Neural progenitor cell (in vitro differentiated cells): Measurements from ENCODE around the gene MAP3K3. TPM values are rescaled to one million over a fixed set of nuclear protein-coding genes. Genes with fewer than 3 reads are reported as not detected.

Experiments
- DNase-seq: peaks from one replicate; pipeline ENCODE4 v3.0.0-alpha.2; 2016; ENCODE audit warnings: low spot score
- H2AFZ ChIP-seq: fragments of 200-600 bp; sonication (generic); replicated peaks from 2 replicates; pipeline ENCODE4 v1.6.1; 2016; ENCODE audit warnings: antibody characterized with exemption
- H3F3A ChIP-seq: fragments of 200-600 bp; sonication (generic); 2 replicates; pipeline ENCODE4 v1.6.1; 2016; ENCODE audit warnings: antibody characterized with exemption, low read depth
- H3K27ac ChIP-seq: fragments of 200-600 bp; sonication (generic); 2 replicates; pipeline ENCODE4 v1.5.1; 2016; ENCODE audit warnings: mild to moderate bottlenecking
- H3K27me3 ChIP-seq: fragments of 200-600 bp; sonication (generic); 2 replicates; pipeline ENCODE4 v1.6.1; 2016; ENCODE audit warnings: mild to moderate bottlenecking, moderate library complexity
- H3K36me3 ChIP-seq: fragments of 200-600 bp; sonication (generic); 2 replicates; pipeline ENCODE4 v1.5.1; 2016
- H3K4me1 ChIP-seq: fragments of 200-600 bp; sonication (generic); 2 replicates; pipeline ENCODE4 v1.6.1; 2016; ENCODE audit warnings: mixed run types
- H3K4me2 ChIP-seq: fragments of 200-600 bp; sonication (generic); 2 replicates; pipeline ENCODE4 v1.6.1; 2016
- H3K4me3 ChIP-seq: fragments of 200-600 bp; sonication (generic); 2 replicates; pipeline ENCODE4 v1.5.1; 2016
- H3K79me2 ChIP-seq: fragments of 200-600 bp; sonication (generic); 2 replicates; pipeline ENCODE4 v1.6.1; 2016; ENCODE audit warnings: low read depth
- H3K9ac ChIP-seq: fragments of 200-600 bp; sonication (generic); 2 replicates; pipeline ENCODE4 v1.6.1; 2016
- H3K9me3 ChIP-seq: fragments of 200-600 bp; sonication (generic); 2 replicates; pipeline ENCODE4 v1.5.1; 2016; ENCODE audit warnings: low read depth
- H4K20me1 ChIP-seq: fragments of 200-600 bp; sonication (generic); 2 replicates; pipeline ENCODE4 v1.6.1; 2016; ENCODE audit warnings: low read depth
- H3K27ac Mint-ChIP-seq: 3 replicates; pipeline ENCODE4 v1.8.0; 2021; ENCODE audit warnings: mixed read lengths
- H3K27me3 Mint-ChIP-seq: 2 replicates; pipeline ENCODE4 v1.8.0; 2022; ENCODE audit warnings: low read depth, mild to moderate bottlenecking, inconsistent platforms, moderate library complexity, mixed read lengths; ENCODE audit not compliant: insufficient read depth
- H3K36me3 Mint-ChIP-seq: 3 replicates; pipeline ENCODE4 v1.8.0; 2021; ENCODE audit warnings: mixed read lengths
- H3K4me1 Mint-ChIP-seq: 3 replicates; pipeline ENCODE4 v1.8.0; 2021; ENCODE audit warnings: mixed read lengths
- H3K4me3 Mint-ChIP-seq: 3 replicates; pipeline ENCODE4 v1.8.0; 2021; ENCODE audit warnings: mild to moderate bottlenecking, moderate library complexity, mixed read lengths
- H3K9me3 Mint-ChIP-seq: 3 replicates; pipeline ENCODE4 v1.8.0; 2020; ENCODE audit warnings: mixed read lengths
- EZH2 ChIP-seq: fragments of 200-600 bp; sonication (generic); IDR thresholded peaks from 2 replicates; pipeline ENCODE4 v1.6.1; 2017; ENCODE audit warnings: antibody characterized with exemption, mild to moderate bottlenecking, moderate library complexity
- EZH2phosphoT487 ChIP-seq: fragments of 200-600 bp; sonication (generic); IDR thresholded peaks from 2 replicates; pipeline ENCODE4 v1.6.1; 2017; ENCODE audit warnings: antibody characterized with exemption
- total RNA-seq: library from RNA; depleted of rRNA; stranded (reverse); fragments of >200 nt; gene quantifications from 2 replicates; pipeline ENCODE4 v1.2.3, GENCODE V29; 2015; ENCODE audit warnings: low replicate concordance
- TF ChIP-seq, protein P1 (sequence below): fragments of 200-600 bp; sonication (generic); IDR thresholded peaks from 2 replicates; pipeline ENCODE4 v1.5.1; 2017; ENCODE audit warnings: antibody characterized with exemption, mild to moderate bottlenecking

MAP3K3 gene
- total RNA-seq, 1 donor from 2014 or later, result 21.6 TPM

DNA sequence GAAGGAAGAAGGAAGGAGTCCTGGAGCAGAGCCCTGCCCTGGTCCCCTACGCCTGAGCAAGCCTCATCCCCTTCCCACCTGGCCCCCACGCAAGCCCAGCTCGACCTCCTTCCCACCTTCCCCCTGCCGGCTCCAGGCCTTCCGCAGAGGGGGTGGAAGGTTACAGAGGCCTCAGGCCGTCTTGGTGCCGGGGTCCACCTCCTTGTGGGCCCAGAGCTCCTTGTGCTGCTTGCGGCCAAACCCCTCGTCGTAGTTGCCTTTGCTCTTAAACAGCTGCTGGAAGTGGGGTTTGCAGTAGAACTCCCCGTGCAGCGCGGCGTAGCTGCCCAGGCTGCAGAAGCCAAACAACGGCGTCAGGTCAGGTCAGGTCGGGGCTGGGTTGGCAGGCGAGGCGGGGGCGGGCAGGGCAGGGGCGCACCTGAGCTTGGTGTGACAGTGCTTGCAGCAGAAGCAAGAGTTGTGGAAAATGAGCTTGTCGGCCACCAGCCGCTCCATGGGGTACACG, 76.2 kb downstream of the MAP3K3 start:
- Mint-ChIP-seq H3K4me1 (peaks cover 15% of the 10 kb centered on the region), H3K36me3 (peaks cover 13% of the 10 kb centered on the region), H3K27me3 (peaks cover 12% of the 10 kb centered on the region), H3K4me3 (peak overlapping the region; percentile 84), H3K27ac (no peak overlapping the region), H3K9me3 (no peaks in the 10 kb centered on the region)
- no peaks in the 10 kb centered on the region for H3K36me3 ChIP-seq
- no peak overlapping the region for H3K9ac ChIP-seq
- H4K20me1 ChIP-seq, result peaks cover 53% of the 10 kb centered on the region
- no peaks in the 10 kb centered on the region for H3K9me3 ChIP-seq
- no peaks in the 10 kb centered on the region for H3K79me2 ChIP-seq
- peak overlapping the region; percentile 98 for H3K4me2 ChIP-seq
- DNase-seq, result no peak
- peaks cover 12% of the 10 kb centered on the region for H3K27me3 ChIP-seq
- H3K4me1 ChIP-seq, result peaks cover 11% of the 10 kb centered on the region
- H3K4me3 ChIP-seq, result peak overlapping the region; percentile 85
- TF ChIP-seq, protein P1, sequence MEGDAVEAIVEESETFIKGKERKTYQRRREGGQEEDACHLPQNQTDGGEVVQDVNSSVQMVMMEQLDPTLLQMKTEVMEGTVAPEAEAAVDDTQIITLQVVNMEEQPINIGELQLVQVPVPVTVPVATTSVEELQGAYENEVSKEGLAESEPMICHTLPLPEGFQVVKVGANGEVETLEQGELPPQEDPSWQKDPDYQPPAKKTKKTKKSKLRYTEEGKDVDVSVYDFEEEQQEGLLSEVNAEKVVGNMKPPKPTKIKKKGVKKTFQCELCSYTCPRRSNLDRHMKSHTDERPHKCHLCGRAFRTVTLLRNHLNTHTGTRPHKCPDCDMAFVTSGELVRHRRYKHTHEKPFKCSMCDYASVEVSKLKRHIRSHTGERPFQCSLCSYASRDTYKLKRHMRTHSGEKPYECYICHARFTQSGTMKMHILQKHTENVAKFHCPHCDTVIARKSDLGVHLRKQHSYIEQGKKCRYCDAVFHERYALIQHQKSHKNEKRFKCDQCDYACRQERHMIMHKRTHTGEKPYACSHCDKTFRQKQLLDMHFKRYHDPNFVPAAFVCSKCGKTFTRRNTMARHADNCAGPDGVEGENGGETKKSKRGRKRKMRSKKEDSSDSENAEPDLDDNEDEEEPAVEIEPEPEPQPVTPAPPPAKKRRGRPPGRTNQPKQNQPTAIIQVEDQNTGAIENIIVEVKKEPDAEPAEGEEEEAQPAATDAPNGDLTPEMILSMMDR, result no peak
- TF ChIP-seq EZH2phosphoT487 (no peak), EZH2 (no peak)
- H3F3A ChIP-seq, result peaks cover 47% of the 10 kb centered on the region
- no peak overlapping the region for H2AFZ ChIP-seq
- no peak overlapping the region for H3K27ac ChIP-seq

DNA sequence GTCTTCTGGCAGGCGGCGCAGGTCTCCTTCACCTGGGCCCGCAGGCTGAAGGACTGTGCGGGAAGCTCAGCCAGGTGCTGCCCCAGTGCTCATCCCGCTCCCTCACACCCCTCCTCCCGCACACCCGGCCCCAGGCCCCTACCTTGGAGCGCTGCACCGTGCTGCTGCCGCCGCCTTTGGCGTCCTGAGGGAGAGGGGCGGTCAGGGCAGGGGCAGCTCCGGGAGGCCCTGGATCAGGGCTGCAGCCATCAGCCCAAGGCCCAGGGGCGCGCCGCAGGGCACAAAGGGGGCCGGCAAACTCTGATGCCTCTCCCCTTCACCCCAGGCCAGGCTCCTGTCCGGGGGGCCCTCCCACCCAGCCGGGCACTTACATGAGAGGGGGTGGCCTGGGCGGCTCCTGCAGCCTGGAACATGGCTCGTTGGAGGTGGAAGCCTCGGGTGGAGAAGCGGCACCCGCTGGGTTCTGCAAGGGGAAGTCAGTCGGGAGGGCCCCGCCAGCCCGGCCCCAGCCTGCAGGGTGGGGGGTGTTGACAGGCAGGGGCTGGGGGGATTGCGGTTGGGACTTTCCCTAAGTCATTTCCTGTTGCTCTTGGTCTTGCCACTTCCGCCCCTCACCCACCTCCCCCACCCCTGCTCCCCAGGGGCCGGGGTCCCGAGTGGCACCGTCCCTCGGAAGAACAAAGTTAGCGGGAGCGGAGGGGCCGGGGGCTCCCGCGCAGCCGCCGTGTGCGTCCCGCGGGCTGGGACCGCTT, 76.8 kb downstream of the MAP3K3 start:
- Mint-ChIP-seq H3K27me3 (peaks cover 12% of the 10 kb centered on the region), H3K36me3 (peaks cover 17% of the 10 kb centered on the region), H3K9me3 (no peaks in the 10 kb centered on the region), H3K4me3 (peak overlapping the region; percentile 84), H3K27ac (no peak overlapping the region), H3K4me1 (peaks cover 15% of the 10 kb centered on the region)
- no peak overlapping the region for H3K27ac ChIP-seq
- no peaks in the 10 kb centered on the region for H3K36me3 ChIP-seq
- H3F3A ChIP-seq, result peaks cover 47% of the 10 kb centered on the region
- DNase-seq, result peak; percentile 46
- peaks cover 11% of the 10 kb centered on the region for H3K4me1 ChIP-seq
- H3K27me3 ChIP-seq, result peaks cover 12% of the 10 kb centered on the region
- TF ChIP-seq EZH2phosphoT487, result no peak
- no peak for TF ChIP-seq EZH2
- H4K20me1 ChIP-seq, result peaks cover 56% of the 10 kb centered on the region
- no peaks in the 10 kb centered on the region for H3K9me3 ChIP-seq
- H3K79me2 ChIP-seq, result no peaks in the 10 kb centered on the region
- peak overlapping the region; percentile 98 for H3K4me2 ChIP-seq
- H2AFZ ChIP-seq, result no peak overlapping the region
- H3K4me3 ChIP-seq, result peak overlapping the region; percentile 85
- no peak overlapping the region for H3K9ac ChIP-seq

DNA sequence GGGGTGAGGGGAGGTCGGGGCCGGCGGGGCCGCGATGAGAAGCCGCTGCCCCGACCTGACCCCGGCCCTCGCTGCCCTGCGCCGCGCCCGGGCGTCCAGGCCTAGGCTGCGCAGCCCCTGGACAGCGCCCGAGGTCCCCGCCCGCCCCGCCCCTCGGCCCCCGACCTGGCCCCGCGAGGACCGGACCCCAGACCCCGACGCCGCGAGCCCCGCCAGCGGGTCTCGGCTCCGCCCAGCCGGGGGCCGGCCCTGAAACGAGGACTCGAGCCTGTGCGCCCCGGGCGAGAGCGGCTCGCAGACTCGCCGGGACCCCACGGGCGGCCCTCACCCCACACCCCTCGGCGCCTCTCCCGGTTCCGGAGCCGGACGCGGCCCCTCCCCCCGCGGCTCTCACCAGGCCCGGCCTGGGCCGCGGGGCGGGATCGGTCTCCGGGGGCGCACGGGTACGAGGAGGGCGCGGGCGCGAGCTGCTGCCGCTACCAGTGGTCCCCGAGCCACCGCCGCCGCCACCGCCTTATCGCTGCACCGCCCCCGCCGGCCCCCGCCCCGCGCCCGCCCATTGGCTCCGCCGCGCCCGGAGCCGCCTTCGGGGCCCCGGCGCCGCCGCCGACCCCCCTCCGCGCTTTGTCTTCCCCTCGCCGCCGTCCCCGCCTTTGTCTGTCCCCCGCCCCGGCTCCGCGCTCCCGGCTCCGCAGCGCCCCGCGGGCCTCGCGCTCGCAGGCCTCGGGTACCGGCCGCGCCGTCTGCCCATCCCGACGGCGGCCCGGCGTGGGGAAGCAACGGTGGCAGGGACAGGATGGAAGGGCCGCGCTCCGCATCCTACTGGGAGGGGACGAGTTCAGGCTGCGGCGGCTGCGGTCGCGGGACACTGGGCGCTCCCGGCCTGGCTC, 77.7 kb downstream of the MAP3K3 start, which contains the start of gene LIMD2:
TSS of gene LIMD2 (minus strand) at position 488 of the 890 bp plus-strand sequence. CDS start 827 bp downstream, outside the sequence.
- peaks cover 12% of the 10 kb centered on the region for H3K27me3 Mint-ChIP-seq
- peak within 1 kb of the TSS; percentile 90 for H2AFZ ChIP-seq

More for the DNA sequence above, 77.7 kb downstream of the MAP3K3 start, which contains the start of gene LIMD2:
- H3K27ac ChIP-seq, result peak within 1 kb of the TSS; percentile 68
- no peaks in the 10 kb centered on the region for H3K9me3 ChIP-seq
- peaks cover 47% of the 10 kb centered on the region for H3F3A ChIP-seq
- H3K9ac ChIP-seq, result no peak within 1 kb of the TSS
- H3K4me3 ChIP-seq, result peak within 1 kb of the TSS; percentile 85
- Mint-ChIP-seq H3K4me1 (peaks cover 15% of the 10 kb centered on the region), H3K27ac (no peak within 1 kb of the TSS), H3K36me3 (peaks cover 17% of the 10 kb centered on the region), H3K9me3 (no peaks in the 10 kb centered on the region), H3K4me3 (peak within 1 kb of the TSS; percentile 81)
- peak; percentile 90 for DNase-seq
- H3K27me3 ChIP-seq, result peaks cover 12% of the 10 kb centered on the region
- no peaks in the 10 kb centered on the region for H3K79me2 ChIP-seq
- peak within 1 kb of the TSS; percentile 98 for H3K4me2 ChIP-seq
- H3K4me1 ChIP-seq, result peaks cover 11% of the 10 kb centered on the region
- H3K36me3 ChIP-seq, result no peaks in the 10 kb centered on the region
- TF ChIP-seq, protein P1, result no peak
- TF ChIP-seq EZH2 (no peak), EZH2phosphoT487 (no peak)
- H4K20me1 ChIP-seq, result peaks cover 53% of the 10 kb centered on the region
